Measurements from ENCODE around the gene CDKN2AIP. TPM values are rescaled to one million over a fixed set of nuclear protein-coding genes. Genes with fewer than 3 reads are reported as not detected.

Gene CDKN2AIP
- total RNA-seq, 2 experiments from 2014 or later: 55.7 to 56.9 TPM

GRCh38 chr4:183441276-183441675 is 3.2 kb upstream of the CDKN2AIP start:
- Histone ChIP-seq H3K4me3 (ENCODE audit: low read length) (no peak overlapping the region), H3K9me3 (ENCODE audit: control insufficient read depth in 1 of 2, insufficient read depth in 1 of 2, low read length in 2 of 2) (no peaks in the 10 kb centered on the region), H3K27me3 (ENCODE audit: control insufficient read depth in 1 of 2, insufficient read depth in 2 of 2, low read length in 2 of 2) (no peaks in the 10 kb centered on the region), H3K27ac (ENCODE audit: low read depth in 1 of 2, low read length in 2 of 2) (no peak overlapping the region), H3K36me3 (ENCODE audit: insufficient read depth, low read length) (peaks cover 5% of the 10 kb centered on the region), H3K4me1 (ENCODE audit: insufficient read depth, low read length) (peaks cover 18% of the 10 kb centered on the region)
- no peak overlapping the region for H3K4me3 Mint-ChIP-seq
- TF ChIP-seq, protein P1, sequence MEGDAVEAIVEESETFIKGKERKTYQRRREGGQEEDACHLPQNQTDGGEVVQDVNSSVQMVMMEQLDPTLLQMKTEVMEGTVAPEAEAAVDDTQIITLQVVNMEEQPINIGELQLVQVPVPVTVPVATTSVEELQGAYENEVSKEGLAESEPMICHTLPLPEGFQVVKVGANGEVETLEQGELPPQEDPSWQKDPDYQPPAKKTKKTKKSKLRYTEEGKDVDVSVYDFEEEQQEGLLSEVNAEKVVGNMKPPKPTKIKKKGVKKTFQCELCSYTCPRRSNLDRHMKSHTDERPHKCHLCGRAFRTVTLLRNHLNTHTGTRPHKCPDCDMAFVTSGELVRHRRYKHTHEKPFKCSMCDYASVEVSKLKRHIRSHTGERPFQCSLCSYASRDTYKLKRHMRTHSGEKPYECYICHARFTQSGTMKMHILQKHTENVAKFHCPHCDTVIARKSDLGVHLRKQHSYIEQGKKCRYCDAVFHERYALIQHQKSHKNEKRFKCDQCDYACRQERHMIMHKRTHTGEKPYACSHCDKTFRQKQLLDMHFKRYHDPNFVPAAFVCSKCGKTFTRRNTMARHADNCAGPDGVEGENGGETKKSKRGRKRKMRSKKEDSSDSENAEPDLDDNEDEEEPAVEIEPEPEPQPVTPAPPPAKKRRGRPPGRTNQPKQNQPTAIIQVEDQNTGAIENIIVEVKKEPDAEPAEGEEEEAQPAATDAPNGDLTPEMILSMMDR (IDR thresholded peaks at IDR 0.05): no peak
- ChIA-PET POLR2A (interaction anchor here (6.3 kb wide), 1 partner anchor 12 kb away, joined by 110 read pairs; no protein-coding TSS in a partner anchor), CTCF (no interaction called here)
- peak overlapping the region; percentile 34 for H3K27ac Mint-ChIP-seq
- ATAC-seq (ENCODE audit: poor library complexity) (no peak), DNase-seq (no peak)
- no peaks in the 10 kb centered on the region for H3K9me3 Mint-ChIP-seq
- H3K27me3 Mint-ChIP-seq: no peaks in the 10 kb centered on the region
- peaks cover 28% of the 10 kb centered on the region for H3K4me1 Mint-ChIP-seq (ENCODE audit: low read depth)
- intact Hi-C loops (cut with DNase I, micrococcal nuclease): loop anchor here in 1 of 2 experiments (5.0 to 10.0 kb wide), 3 partner anchors 34 to 1764 kb away; partner anchors contain the start of genes CFAP97, DCTD and SNX25
- peaks cover 19% of the 10 kb centered on the region for H3K36me3 Mint-ChIP-seq (ENCODE audit: low read depth)

- peak overlapping the region; percentile 92 for H3K4me3 Mint-ChIP-seq
- intact Hi-C loops (cut with DNase I, micrococcal nuclease): loop anchor here (1.0 to 10.0 kb wide), 8 partner anchors 13 to 1761 kb away; partner anchors contain the start of genes CFAP97 (in 1 of the 2), DCTD (in 1 of the 2), RWDD4 (in 1 of the 2) and SNX25 (in 1 of the 2)
- peaks cover 43% of the 10 kb centered on the region for H3K36me3 Mint-ChIP-seq (ENCODE audit: low read depth)
- ChIA-PET POLR2A (interaction anchor here (0.7 to 6.3 kb wide), 18 partner anchors 9 to 1290 kb away, joined by 3 to 110 read pairs (median 7); partner anchors contain the start of genes CENPU, ING2, IRF2 and RWDD4), CTCF (interaction anchor here (0.6 to 3.6 kb wide), 5 partner anchors 37 to 278 kb away, joined by 3 to 18 read pairs (median 5); no protein-coding TSS in a partner anchor)
- no peaks in the 10 kb centered on the region for H3K9me3 ChIP-seq (ENCODE audit: control insufficient read depth in 1 of 2, insufficient read depth in 1 of 2, low read length in 2 of 2)
- H3K27ac ChIP-seq (ENCODE audit: low read depth in 1 of 2, low read length in 2 of 2): peak overlapping the region; percentile 91
- no peaks in the 10 kb centered on the region for H3K27me3 Mint-ChIP-seq
- peak overlapping the region; percentile 96 for H3K27ac Mint-ChIP-seq
- H3K4me1 Mint-ChIP-seq (ENCODE audit: low read depth): peaks cover 50% of the 10 kb centered on the region
- TF ChIP-seq, protein P1 (IDR thresholded peaks at IDR 0.05): no peak
- H3K4me1 ChIP-seq (ENCODE audit: insufficient read depth, low read length): peaks cover 26% of the 10 kb centered on the region
- peak; percentile 17 for ATAC-seq (ENCODE audit: poor library complexity)
- no peaks in the 10 kb centered on the region for H3K27me3 ChIP-seq (ENCODE audit: control insufficient read depth in 1 of 2, insufficient read depth in 2 of 2, low read length in 2 of 2)
- peak overlapping the region; percentile 94 for H3K4me3 ChIP-seq (ENCODE audit: low read length)
- H3K9me3 Mint-ChIP-seq: no peaks in the 10 kb centered on the region
- peak in 6 of 14 experiments; percentile 25 to 68 (median 32) for DNase-seq
- H3K36me3 ChIP-seq (ENCODE audit: insufficient read depth, low read length): peaks cover 30% of the 10 kb centered on the region
Measured at GRCh38 chr4:183443655-183444213, 702 bp upstream of the CDKN2AIP start.

DNA sequence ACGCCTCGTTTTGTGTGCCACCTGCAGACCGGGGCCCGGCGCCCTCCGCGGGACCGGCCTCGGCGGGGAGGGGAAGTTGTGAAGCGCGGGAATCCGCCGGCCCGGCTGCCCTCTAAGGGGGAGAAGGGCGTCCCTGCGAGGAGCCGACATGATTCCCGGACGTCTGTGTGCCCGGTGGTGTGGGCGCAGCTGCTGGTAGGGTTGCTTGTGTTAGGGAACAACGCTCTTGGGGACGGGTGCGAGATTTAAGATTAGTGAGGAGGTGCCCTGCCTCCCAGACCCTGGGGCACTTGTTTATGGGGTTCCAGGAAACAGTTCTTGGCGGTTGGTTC is 627 bp downstream of the CDKN2AIP start:
- Histone ChIP-seq H3K36me3 (ENCODE audit: insufficient read depth, low read length) (peaks cover 41% of the 10 kb centered on the region), H3K27ac (ENCODE audit: low read depth in 1 of 2, low read length in 2 of 2) (peak overlapping the region; percentile 89 to 91), H3K4me3 (ENCODE audit: low read length) (peak overlapping the region; percentile 94), H3K9me3 (ENCODE audit: control insufficient read depth in 1 of 2, insufficient read depth in 1 of 2, low read length in 2 of 2) (no peaks in the 10 kb centered on the region), H3K4me1 (ENCODE audit: insufficient read depth, low read length) (peaks cover 26% of the 10 kb centered on the region), H3K27me3 (ENCODE audit: control insufficient read depth in 1 of 2, insufficient read depth in 2 of 2, low read length in 2 of 2) (no peaks in the 10 kb centered on the region)
- DNase-seq (no peak), ATAC-seq (ENCODE audit: poor library complexity) (no peak)
- Mint-ChIP-seq H3K27ac (peak overlapping the region; percentile 96), H3K36me3 (ENCODE audit: low read depth) (peaks cover 54% of the 10 kb centered on the region), H3K9me3 (no peaks in the 10 kb centered on the region), H3K27me3 (no peaks in the 10 kb centered on the region), H3K4me1 (ENCODE audit: low read depth) (peaks cover 60% of the 10 kb centered on the region), H3K4me3 (peak overlapping the region; percentile 98)
- POLR2A ChIA-PET: interaction anchor here (0.9 to 6.3 kb wide), 13 partner anchors 10 to 1204 kb away, joined by 3 to 110 read pairs (median 8); partner anchors contain the start of genes CASP3, ING2, PRIMPOL and RWDD4
- intact Hi-C loops (cut with DNase I, micrococcal nuclease): loop anchor here (2.0 to 10.0 kb wide), 6 partner anchors 14 to 1760 kb away; partner anchors contain the start of genes CFAP97 (in 1 of the 2), IRF2 (in 1 of the 2) and SNX25 (in 1 of the 2)
- CTCF ChIA-PET: interaction anchor here (0.7 to 3.6 kb wide), 4 partner anchors 15 to 1981 kb away, joined by 3 to 18 read pairs (median 6); partner anchors contain the start of gene UFSP2
- TF ChIP-seq, protein P1 (IDR thresholded peaks at IDR 0.05): no peak
